Tongue (tissue), 2 donors: ENCODE data around the gene RLN3. TPM values are rescaled to one million over a fixed set of nuclear protein-coding genes. Genes with fewer than 3 reads are reported as not detected.
"Not testable (repeated sequence)": the region's sequence is repeated elsewhere in the genome, so short reads cannot be mapped to it uniquely, and the experiment has no call there.

Experiments
- DNase-seq: peaks from one replicate; pipeline ENCODE4 v3.0.0-alpha.2; 2015
- total RNA-seq: library from RNA; depleted of rRNA; stranded (reverse); fragments of >200 nt; gene quantifications from one replicate; pipeline ENCODE4 v1.2.3, GENCODE V29; 2014

RLN3 gene
- total RNA-seq, 1 donor from 2014 or later, result not detected

GRCh38 chr19:14021474-14021873, 6.5 kb upstream of the RLN3 start:
- DNase-seq, result peak; percentile 29

GRCh38 chr19:14022469-14022868, 5.5 kb upstream of the RLN3 start:
- DNase-seq, result no peak

DNA sequence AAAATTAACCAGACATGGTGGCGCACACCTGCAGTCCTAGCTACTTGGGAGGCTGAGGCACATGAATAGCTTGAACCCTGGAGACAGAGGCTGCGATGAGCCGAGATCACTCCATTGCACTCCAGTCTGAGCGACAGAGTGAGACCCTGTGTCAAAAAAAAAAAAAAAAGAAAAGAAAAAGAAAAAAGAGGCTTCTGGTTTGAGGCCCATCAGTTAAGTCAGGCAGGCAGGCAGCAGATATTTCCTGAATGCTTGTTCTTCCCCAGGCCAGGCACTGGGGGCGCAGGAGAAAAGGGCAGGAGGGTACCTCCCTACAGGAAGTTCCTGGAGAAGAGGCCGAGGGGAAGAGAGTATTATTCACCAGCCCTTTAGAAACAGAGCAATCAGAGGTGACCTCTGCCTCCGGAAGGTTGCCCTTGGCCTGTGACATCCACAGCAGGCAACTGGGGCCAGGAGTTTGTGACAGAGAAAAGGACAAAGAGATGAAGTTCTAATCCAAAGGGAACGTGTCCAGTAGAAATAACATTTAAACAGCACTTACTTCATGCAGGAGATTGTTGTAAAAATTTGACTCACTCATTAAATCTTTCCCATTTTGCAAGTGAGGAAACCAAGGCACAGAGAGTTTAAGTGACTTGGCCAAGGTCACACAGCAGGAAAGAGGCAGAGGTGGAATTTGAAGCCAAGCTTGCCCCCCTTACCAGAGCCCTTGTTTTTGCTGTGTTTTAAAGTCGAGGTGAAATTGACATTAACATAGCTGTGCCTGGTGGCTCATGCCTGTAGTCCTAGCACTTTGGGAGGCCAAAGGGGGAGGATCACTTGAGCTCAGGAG, 4.3 kb upstream of the RLN3 start:
- DNase-seq, result peak; percentile 47

DNA sequence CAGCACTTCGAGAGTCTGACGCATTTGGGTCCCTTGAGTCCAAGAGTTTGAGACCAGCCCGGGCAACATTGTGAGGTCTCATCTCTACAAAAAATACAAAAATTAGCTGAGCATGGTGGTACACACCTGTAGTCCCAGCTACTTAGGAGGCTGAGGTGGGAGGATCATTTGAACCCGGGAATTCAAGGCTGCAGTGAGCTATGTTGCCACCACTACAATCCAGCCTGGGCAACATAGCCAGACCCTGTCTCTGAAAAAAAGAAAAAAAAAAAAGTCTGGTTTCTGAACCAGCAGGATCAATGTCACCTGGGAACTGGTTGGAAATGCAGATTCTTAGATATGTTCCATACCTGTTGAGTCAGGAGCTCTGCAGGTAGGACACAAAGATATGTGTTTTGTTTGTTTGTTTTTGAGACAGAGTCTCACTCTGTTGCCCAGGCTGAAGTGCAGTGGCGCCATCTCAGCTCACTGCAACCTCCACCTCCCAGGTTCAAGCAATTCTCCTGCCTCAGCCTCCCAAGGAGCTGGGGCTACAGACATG, 1.2 kb upstream of the RLN3 start:
- not testable (repeated sequence) for DNase-seq

DNA sequence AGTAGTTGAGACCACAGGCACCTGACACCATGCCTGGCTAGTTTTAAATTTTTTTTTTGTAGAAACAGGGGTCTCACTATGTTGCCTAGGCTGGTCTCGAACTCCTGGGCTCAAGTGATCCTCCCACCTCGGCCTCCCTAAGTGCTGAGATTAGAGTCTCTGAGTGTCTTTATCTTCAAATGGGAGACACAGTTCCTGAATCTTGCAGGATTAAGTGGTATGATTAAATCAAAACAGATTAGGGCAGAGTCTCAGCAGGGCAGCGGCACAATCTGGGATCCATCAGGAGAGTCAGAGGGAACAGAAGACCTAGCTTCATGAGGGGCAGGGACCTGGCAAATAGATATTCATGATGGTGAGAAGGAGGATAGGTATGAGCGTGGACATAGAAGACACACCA, 953 bp downstream of the RLN3 start:
- DNase-seq, result no peak

DNA sequence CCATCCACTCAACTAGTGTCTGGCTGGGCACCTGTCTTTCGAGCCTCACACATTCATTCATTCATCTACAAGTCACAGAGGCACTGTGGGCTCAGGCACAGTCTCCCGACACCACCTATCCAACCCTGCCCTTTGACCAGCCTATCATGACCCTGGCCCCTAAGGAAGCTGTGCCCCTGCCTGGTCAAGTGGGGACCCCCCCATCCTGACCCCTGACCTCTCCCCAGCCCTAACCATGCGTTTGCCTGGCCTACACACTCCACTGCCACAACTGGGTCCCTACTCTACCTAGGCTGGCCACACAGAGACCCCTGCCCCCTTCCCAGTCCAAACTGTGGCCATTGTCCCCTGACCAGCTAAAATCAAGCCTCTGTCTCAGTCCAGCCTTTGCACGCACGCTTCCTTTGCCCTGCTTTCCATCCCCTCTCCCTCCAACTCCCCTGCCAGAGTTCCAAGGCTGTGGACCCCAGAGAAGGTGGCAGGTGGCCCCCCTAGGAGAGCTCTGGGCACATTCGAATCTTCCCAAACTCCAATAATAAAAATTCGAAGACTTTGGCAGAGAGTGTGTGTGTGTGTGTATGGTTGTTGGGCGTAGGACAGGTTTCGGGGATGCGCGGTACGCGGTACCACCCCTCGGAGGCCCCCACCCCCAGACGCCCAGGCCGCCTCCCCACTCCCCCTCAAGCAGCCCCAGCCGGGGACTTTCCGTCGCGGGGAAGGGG, 3.2 kb downstream of the RLN3 start:
- DNase-seq, result no peak

GRCh38 chr19:14031719-14032480, 4.0 kb downstream of the RLN3 start, which contains the start of gene IL27RA:
IL27RA (plus strand) TSS chr19:14031762; CDS start chr19:14031873, 111 bp downstream.
- peak; percentile 71 for DNase-seq

- no peak for DNase-seq
Observed at GRCh38 chr19:14033946-14034345, 6.0 kb downstream of the RLN3 start.

DNA sequence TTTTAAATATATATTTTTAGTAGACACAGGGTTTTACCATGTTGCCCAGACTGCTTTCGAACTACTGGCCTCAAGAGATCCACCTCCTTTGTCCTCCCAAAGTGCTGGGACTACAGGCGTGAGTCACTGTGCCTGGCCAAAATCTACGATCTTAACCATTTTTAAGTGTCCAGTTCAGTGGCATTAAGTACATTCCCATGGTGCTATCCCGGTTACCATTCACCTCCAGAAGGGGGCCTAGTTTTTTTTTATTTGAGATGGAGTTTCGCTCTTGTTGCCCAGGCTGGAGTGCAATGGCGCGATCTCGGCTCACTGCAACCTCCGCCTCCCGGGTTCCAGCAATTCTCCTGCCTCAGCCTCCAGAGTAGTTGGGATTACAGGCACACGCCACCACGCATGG, 7.2 kb downstream of the RLN3 start:
- DNase-seq, result not testable (repeated sequence)

- DNase-seq, result no peak
Observed at GRCh38 chr19:14035706-14036105, 7.8 kb downstream of the RLN3 start.

DNA sequence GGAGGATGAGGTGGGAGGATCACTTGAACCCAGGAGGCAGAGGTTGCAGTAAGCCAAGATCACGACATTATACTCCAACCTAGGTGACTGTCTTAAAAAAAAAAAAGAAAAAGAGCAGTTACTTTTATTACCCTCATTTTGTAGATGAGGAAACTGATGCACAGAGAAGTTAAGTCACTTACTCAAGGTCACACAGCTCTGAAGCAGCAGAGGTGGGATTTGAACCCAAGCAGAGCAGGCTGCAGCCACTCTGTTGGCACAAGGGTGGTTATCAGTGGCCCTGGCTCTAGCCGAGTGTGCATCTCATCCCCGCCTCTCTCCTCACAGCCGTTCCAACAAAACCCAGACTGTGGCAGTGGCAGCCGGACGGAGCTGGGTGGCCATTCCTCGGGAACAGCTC, 11.2 kb downstream of the RLN3 start:
- DNase-seq, result no peak

DNA sequence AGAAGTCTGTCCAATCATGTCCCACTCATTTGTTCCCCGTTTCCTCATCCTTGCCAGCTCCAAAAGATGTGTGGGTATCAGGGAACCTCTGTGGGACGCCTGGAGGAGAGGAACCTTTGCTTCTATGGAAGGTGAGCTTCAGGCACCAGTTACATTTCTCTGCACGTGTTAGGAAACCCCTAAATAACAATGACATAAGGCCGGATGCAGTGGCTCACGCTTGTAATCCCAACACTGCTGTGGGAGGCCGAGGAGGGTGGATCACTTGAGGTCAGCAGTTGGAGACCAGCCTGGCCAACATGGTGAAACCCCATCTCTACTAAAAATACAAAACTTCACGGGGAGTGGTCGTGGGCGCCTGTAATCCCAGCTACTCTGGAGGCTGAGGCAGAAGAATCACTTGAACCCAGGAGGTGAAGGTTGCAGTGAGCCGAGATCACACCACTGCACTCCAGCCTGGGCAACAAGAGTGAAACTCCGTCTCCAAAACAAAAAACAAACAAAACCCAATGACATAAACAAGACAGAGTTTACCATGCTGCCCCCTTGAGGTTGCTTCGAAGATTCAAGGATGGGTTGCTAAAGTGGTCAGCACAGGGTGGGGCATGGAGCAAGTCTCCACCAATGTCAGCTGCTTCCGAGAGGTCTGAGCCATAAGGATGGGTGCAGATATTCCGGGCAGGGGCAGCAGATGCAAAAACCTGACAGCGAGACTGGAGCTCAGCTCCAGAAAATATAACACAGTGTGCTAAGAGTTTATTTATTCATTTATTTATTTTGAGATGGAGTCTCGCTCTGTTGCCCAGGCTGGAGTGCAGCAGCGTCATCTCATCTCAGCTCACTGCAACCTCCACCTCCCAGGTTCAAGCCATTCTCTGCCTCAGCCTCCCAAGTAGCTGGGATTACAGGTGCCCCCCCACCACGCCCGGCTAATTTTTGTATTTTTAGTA, 15.0 kb downstream of the RLN3 start:
- peak; percentile 85 for DNase-seq

GRCh38 chr19:14047866-14048265, 19.9 kb downstream of the RLN3 start:
- not testable (repeated sequence) for DNase-seq

GRCh38 chr19:14048443-14049153, 20.6 kb downstream of the RLN3 start:
- peak; percentile 27 for DNase-seq

GRCh38 chr19:14050512-14050911, 22.6 kb downstream of the RLN3 start:
- DNase-seq, result no peak

DNA sequence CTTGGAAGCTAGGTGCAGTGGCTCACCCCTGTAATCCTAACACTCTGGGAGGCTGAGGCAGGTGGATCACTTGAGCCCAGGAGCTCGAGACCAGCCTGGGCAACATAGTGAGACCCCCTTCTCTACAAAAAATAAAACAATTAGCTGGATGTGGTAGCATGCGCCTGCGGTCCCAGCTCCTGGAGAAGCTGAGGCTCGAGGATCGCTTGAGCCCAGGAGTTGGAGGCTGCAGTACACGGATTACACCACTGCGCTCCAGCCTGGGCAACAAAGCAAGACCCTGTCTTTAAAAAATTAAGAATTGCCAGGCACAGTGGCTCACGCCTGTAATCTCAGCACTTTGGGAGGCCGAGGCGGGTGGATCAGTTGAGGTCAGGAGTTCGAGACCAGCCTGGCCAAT, 23.0 kb downstream of the RLN3 start:
- not testable (repeated sequence) for DNase-seq

DNA sequence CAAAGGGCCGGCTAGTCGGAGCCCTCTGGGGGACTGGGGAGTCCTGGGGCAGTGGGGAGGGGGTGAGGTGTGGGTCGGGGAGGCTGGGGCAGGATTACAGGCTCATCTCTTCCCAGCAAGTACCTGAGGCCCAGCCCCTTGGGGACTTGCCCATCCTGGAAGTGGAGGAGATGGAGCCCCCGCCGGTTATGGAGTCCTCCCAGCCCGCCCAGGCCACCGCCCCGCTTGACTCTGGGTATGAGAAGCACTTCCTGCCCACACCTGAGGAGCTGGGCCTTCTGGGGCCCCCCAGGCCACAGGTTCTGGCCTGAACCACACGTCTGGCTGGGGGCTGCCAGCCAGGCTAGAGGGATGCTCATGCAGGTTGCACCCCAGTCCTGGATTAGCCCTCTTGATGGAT, 24.0 kb downstream of the RLN3 start:
- no peak for DNase-seq

DNA sequence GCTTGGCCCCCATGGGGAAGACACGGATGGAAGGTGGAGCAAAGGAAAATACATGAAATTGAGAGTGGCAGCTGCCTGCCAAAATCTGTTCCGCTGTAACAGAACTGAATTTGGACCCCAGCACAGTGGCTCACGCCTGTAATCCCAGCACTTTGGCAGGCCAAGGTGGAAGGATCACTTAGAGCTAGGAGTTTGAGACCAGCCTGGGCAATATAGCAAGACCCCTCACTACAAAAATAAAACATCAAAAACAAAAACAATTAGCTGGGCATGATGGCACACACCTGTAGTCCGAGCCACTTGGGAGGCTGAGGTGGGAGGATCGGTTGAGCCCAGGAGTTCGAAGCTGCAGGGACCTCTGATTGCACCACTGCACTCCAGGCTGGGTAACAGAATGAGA, 24.5 kb downstream of the RLN3 start:
- no peak for DNase-seq

DNA sequence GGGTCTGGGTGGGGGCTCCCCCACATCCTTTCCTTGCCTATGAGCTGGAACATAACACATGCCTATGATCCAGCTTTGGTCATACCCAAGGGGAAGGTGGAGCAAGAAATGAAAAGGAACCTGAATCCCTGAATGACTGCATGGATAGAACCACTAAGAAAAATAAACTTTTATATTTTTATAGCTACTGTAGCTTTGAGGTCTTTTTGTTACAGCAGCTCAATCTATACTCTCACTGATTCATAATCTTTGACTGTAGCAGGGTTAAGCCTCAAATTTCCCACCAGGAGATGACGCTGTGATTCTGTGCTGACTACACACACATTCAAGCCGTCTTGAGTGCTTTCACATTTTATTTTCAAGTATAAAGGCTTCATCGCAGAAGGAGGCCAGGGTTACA, 25.1 kb downstream of the RLN3 start:
- no peak for DNase-seq

- no peak for DNase-seq
Observed at GRCh38 chr19:14053500-14053899, 25.6 kb downstream of the RLN3 start.

DNA sequence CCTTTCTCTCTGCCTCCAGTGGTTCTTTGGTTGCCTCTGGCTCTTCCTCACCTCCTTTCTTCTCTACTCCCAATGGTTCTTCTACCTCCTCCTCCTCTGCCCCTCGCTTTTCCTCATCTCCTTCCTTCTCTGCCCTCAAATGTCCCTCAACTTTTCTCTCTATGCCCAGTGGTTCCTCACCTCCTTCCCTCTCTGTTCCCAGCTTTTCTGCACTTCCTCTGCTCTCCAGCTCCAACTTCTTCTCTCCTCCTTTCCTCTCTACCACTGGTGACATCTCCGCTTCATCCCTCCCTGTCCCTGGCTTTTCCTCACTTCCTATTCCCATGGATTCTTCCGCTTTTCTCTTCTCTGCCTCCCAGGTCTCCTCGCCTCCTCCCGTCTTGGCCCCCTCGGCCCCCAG, 26.2 kb downstream of the RLN3 start:
- no peak for DNase-seq
